Body of pancreas (tissue), 4 donors: ENCODE measurements around the gene NEDD4L. TPM values are rescaled to one million over a fixed set of nuclear protein-coding genes. Genes with fewer than 3 reads are reported as not detected.

Experiments
- ATAC-seq: fragments of 150-250 bp; one replicate; pipeline ENCODE4 v1.9.1; 2016
- DNase-seq, 4 donors: peaks; one replicate each; pipeline ENCODE4 v3.0.0-alpha.2; 2019
- H3K27ac ChIP-seq, 4 donors: fragments of 200-600 bp; sonication (generic); 1 replicate in 3 of 4; 2 replicates in 1 of 4; pipeline versions ENCODE4 v1.5.1 to v1.6.1; 2016 to 2019; ENCODE audit warnings: mild to moderate bottlenecking in 1 of 4, mixed read lengths in 1 of 4, moderate library complexity in 1 of 4
- H3K27me3 ChIP-seq, 2 donors: fragments of 200-600 bp; sonication (generic); one replicate each; pipeline ENCODE4 v1.6.0; 2016; ENCODE audit warnings: mild to moderate bottlenecking in 1 of 2
- H3K36me3 ChIP-seq, 2 donors: fragments of 200-600 bp; sonication (generic); replicated peaks in 1 of 2; 2 replicates each; pipeline ENCODE4 v1.5.1; 2016; ENCODE audit warnings: low read depth in 2 of 2; ENCODE audit not compliant: insufficient read depth in 1 of 2
- H3K4me1 ChIP-seq: fragments of 200-600 bp; sonication (generic); one replicate; pipeline ENCODE4 v1.6.0; 2016
- H3K4me3 ChIP-seq, 2 donors: fragments of 200-600 bp; sonication (generic); 1 replicate in 1 of 2; 2 replicates in 1 of 2; pipeline ENCODE4 v1.5.1; 2016 to 2019
- H3K9me3 ChIP-seq, 3 donors: fragments of 200-600 bp; sonication (generic); 1 replicate in 2 of 3; 2 replicates in 1 of 3; pipeline ENCODE4 v1.5.1; 2016
- POLR2A ChIP-seq, 3 donors: fragments of 450-650 bp; IDR thresholded peaks; one replicate each; pipeline ENCODE4 v1.6.1; 2016; ENCODE audit warnings: antibody characterized with exemption in 3 of 3, mild to moderate bottlenecking in 2 of 3
- WGBS, 2 donors: methylation state at CpG; one replicate each; pipeline ENCODE4 v1.1.5; 2017; 5-methylcytosine and 5-hydroxymethylcytosine counted together
- intact Hi-C: fragments of 100-400 bp; cut with DNase I; formaldehyde crosslinking; loops from one replicate; pipeline ENCODE4 v1.15.1; 2023
- total RNA-seq, 2 donors: library from RNA; depleted of rRNA; stranded (reverse); fragments of >200 nt; gene quantifications; one replicate each; pipeline ENCODE4 v1.1.0, GENCODE V29; 2016
- TF ChIP-seq, protein P1 (sequence below), 7 experiments: fragments of 450-650 bp in 4 of 7; fragments of 200-600 bp in 3 of 7; sonication (generic) in 3 of 7; IDR thresholded peaks; one replicate each; pipeline ENCODE4 v1.5.1; 2016 to 2019; ENCODE audit warnings: antibody characterized with exemption in 7 of 7

NEDD4L gene
- total RNA-seq, 2 donors from 2014 or later = 105 to 108 TPM

DNA sequence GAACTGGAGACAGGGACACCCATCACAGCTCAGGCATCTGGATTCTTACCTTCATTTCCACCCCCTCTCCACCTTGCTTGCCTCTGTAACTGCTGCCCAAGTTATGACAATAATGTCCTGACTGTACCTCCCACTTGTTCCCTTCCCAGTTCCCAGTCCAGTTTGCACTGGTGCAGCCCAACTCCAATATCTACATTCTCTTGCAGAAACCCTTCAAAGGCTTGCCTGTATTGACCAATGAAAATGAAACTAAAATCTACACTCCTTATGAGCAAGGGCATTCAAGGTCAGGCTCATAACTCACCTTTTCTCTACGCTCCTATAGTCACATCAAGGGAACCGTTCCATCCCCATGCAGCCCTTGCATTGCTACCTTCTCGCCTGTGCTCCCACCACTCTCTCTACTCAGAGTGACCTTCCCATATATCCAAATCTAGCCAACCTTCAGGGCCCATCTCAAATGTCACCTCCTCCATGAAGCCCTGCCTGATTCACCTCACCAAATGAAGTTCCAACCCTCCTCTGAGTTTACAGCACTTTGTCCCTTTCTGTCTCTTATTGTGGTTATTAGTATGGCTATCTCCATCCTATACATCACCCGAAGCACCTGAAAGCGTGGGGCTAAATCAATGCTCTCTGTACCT, 365.9 kb downstream of the NEDD4L start:
- Histone ChIP-seq H3K36me3 (no peaks in the 10 kb centered on the region), H3K27me3 (no peaks in the 10 kb centered on the region), H3K4me1 (peaks cover 39% of the 10 kb centered on the region), H3K27ac (no peak overlapping the region), H3K9me3 (no peaks in the 10 kb centered on the region), H3K4me3 (no peak overlapping the region)
- ATAC-seq (no peak), DNase-seq (no peak)
- TF ChIP-seq POLR2A (IDR thresholded peaks at IDR 0.05) = no peak
- WGBS, 2 donors = 95 to 97% methylated on average over 5 of the region's 5 CpGs
- intact Hi-C loops = no loop called here

DNA sequence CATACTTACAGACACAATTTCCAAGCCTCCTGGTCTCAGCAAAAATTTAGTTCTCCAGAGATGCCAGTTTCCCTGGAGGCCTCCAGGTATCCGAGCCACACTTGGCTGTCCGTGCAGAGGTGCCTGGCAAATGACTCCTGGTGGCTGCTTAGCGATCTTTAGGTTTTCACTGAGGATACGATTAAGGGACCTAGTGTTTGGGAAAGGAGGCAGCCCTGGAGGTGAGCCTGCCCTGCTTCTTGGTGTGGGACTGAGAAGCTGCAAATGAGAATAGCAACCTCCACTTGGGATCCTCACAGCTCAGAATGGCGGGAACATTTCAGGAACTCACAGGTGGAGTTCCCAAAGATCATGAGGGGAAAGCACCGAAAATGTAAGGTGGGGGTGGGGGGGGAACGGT, 367.3 kb downstream of the NEDD4L start:
- intact Hi-C loops = no loop called here
- ATAC-seq = no peak
- WGBS, 2 donors = 51 to 82% methylated on average over 3 to 7 of the region's 7 CpGs

DNA sequence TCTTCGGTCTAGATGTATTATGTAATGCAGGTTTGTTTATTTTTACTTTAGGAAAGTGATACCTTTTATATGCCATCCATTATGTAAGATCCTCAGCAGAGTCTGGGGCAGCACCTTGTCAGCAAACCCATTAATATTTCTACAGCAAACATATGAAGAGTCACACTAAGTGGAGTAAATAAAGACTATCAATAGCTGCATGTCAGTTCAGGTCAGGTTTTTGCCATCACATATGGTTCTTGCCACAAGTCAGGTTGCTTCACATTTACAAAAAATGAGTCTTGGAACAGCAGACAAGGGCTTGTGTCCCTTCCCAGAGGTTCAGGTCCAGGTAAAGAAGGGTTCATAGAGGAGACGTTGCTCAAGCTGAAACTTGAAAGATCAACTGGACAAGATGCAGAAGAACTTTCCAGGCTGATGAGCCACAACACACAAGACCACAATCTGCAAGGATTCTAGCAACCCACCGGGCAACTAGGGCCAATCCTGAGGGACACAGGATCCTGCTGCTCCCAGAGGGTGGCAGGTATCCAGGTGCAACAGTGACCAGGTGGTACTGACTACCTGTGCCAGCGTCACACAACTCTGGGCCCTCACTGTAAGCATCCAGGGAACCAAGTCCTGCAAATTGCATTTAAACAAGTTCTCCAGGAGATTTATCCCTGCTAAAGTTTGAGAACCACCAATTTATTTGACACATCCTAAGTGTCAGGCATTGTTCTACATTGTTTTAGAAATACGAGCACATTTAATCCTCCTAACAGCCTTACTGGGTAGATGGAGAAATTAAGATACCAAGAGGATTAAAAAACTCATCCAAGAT, 369.0 kb downstream of the NEDD4L start:
- Histone ChIP-seq H3K27me3 (no peaks in the 10 kb centered on the region), H3K4me1 (peaks cover 53% of the 10 kb centered on the region), H3K27ac (peak overlapping the region in 2 of 4 donors; percentile 66 to 88), H3K36me3 (no peaks in the 10 kb centered on the region), H3K9me3 (no peaks in the 10 kb centered on the region), H3K4me3 (no peak overlapping the region)
- WGBS, 2 donors = 71 to 74% methylated on average over 5 of the region's 5 CpGs
- ATAC-seq (no peak), DNase-seq (peak in 1 of 4 donors; percentile 32)
- TF ChIP-seq, protein P1, sequence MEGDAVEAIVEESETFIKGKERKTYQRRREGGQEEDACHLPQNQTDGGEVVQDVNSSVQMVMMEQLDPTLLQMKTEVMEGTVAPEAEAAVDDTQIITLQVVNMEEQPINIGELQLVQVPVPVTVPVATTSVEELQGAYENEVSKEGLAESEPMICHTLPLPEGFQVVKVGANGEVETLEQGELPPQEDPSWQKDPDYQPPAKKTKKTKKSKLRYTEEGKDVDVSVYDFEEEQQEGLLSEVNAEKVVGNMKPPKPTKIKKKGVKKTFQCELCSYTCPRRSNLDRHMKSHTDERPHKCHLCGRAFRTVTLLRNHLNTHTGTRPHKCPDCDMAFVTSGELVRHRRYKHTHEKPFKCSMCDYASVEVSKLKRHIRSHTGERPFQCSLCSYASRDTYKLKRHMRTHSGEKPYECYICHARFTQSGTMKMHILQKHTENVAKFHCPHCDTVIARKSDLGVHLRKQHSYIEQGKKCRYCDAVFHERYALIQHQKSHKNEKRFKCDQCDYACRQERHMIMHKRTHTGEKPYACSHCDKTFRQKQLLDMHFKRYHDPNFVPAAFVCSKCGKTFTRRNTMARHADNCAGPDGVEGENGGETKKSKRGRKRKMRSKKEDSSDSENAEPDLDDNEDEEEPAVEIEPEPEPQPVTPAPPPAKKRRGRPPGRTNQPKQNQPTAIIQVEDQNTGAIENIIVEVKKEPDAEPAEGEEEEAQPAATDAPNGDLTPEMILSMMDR (IDR thresholded peaks at IDR 0.05) = no peak
- no peak for TF ChIP-seq POLR2A (IDR thresholded peaks at IDR 0.05)
- intact Hi-C loops = no loop called here

More for the DNA sequence above, 367.3 kb downstream of the NEDD4L start:
- Histone ChIP-seq H3K4me3 (no peak overlapping the region), H3K36me3 (no peaks in the 10 kb centered on the region), H3K4me1 (peaks cover 51% of the 10 kb centered on the region), H3K27me3 (no peaks in the 10 kb centered on the region), H3K27ac (no peak overlapping the region), H3K9me3 (no peaks in the 10 kb centered on the region)
- TF ChIP-seq, protein P1 (IDR thresholded peaks at IDR 0.05) = no peak
- no peak for TF ChIP-seq POLR2A (IDR thresholded peaks at IDR 0.05)
- no peak for DNase-seq

DNA sequence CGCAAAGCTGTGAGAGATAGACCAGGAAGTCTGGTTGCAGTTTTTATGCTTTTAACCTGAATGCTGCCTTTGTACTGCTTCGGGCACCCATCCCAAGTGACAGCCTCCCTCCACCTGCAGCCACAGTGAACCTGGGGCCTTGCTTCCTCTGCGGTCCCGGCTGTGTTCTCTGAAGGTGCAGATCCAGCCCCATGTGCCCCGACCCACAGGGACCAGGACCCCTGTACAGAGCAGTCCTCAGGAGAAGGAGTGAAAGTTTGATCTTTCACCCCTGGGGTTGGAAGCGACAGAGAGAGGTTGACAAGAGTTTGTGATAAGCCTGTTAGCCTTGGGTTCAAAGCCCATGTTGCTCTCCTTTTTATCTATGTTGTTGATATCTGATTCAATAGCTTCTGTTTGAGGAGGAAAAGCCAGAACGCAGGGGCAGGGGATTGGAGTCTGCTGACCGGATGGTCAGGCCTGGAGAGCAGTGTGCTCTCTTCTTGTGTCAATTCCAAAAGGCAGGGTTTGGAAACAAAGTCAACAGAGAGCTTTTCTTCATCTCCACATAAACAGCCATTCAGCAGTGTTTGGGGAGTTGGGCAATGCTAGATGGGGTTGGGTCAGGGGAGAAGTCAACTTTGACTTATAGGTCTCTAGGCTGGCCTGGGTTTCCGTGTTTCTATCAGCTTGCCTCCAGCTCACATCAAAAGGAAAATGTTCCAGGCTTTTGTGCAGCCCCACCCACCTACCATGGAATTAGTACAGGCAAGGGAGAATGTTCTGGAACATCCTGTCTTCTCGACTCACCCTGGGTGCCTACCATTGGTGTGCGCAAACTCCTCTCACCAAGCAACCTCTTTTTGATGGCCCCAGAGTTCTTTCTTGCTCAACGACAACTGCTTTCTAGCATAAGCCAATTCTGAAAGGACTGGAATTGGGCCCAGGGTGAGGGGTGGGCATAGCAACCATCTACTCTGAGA, 369.9 kb downstream of the NEDD4L start:
- H3K27ac ChIP-seq = peak overlapping the region in 3 of 4 donors; percentile 49 to 88 (median 66)
- no peaks in the 10 kb centered on the region for H3K27me3 ChIP-seq
- no peaks in the 10 kb centered on the region for H3K36me3 ChIP-seq
- no peaks in the 10 kb centered on the region for H3K9me3 ChIP-seq
- 73% methylated on average over 10 to 12 of the region's 12 CpGs for WGBS, 2 donors
- H3K4me3 ChIP-seq = no peak overlapping the region
- ATAC-seq (no peak), DNase-seq (no peak)
- TF ChIP-seq, protein P1 (IDR thresholded peaks at IDR 0.05) = no peak
- TF ChIP-seq POLR2A (IDR thresholded peaks at IDR 0.05) = no peak
- peaks cover 47% of the 10 kb centered on the region for H3K4me1 ChIP-seq
- intact Hi-C loops = no loop called here
